Activated effector memory CD4-positive, alpha-beta T cell treated with anti-CD3 and anti-CD28 coated beads, Interleukin-2, amount 50 U/mL, for 16 hours (primary cell): ENCODE results near the gene HMX1.

ENCODE experiments used
- DNase-seq: peaks from one replicate; pipeline ENCODE4 v3.0.0-alpha.2; 2020

The HMX1 gene

DNA sequence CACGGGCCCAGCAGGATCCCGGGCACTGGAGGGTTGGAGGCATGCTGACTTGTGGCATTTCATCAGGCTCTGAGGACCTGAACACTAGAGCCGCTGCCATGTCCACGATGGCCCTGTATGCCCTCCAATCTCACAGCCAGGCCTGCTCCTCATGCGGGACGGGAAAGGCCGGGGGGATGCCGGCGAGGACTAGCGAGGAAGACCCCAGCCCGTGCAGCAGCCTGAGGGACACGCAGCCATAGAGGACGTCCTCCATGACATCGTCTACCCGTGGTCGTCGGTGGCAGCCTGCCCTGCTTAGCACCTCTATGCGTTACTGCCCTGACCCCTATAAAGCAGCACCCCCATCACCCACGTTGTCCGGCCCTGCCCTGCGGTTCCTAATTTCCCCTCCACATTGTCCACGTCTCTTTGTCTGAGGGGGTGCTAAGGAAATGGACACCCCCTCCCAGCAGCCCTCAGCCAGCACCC is 32.6 kb downstream of the HMX1 start:
- DNase-seq: peak; percentile 53

DNA sequence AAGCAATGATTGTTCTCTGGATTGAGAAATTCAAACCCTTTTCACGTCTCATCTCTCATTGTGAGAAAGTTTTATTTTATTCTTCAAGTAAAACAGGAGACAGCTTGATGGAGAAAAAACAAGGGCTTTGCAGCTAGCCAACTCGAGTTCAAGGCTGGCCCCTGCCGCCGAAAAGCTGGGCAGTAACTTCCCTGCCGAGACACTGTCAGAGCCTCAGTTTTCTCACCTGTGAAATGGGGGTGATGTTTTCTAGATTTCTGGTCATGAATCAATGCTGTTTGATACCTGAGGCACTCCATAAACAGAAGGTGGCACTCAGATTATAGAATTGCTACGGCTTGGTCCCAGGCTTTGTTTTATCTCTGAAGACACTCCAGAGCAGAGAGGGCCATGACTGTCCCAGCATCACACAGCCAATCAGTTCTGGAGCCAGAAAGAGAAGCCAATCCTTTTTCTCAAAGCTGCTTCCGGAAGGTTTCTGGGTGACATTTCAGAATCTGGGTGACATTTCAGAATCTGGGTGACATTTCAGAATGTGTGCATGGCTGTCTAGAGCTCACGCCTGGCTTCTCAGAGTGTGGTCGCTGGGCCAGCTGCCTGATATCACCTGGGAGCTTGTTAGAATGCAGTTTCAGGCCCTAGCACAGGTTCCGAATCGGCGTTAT is 33.2 kb downstream of the HMX1 start:
- DNase-seq: peak; percentile 38

DNA sequence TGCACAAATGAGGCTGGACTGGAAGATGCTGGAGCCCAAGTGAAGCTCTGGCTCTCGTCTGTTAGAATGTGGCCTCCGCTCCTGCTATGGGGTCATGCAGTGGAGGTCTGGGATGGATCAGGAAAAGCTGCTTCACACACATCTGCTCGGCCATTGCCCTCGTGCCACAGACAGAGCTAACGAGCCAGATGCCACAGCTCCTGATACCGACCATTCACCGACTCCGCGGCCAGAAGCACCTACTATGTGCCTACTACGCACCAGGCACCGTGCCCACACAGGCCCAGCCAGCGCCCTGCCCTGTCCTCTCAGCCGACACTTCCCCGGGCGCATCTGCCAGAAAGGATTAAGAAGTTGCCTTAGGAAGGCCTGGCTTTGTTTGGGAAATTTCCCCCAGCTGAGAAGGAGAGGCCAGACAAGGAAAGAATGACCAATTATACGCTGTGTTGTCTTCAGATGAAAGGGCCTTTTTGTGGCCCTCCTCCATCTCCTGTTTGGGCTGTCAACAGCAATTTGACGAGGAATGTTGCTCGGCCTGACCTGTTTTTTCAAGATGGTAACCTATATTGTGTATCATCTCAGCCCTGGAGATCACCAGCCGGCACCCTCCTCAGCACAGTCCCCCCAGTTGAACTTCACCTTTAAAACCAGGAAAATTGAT is 34.3 kb downstream of the HMX1 start:
- DNase-seq: peak; percentile 25

DNA sequence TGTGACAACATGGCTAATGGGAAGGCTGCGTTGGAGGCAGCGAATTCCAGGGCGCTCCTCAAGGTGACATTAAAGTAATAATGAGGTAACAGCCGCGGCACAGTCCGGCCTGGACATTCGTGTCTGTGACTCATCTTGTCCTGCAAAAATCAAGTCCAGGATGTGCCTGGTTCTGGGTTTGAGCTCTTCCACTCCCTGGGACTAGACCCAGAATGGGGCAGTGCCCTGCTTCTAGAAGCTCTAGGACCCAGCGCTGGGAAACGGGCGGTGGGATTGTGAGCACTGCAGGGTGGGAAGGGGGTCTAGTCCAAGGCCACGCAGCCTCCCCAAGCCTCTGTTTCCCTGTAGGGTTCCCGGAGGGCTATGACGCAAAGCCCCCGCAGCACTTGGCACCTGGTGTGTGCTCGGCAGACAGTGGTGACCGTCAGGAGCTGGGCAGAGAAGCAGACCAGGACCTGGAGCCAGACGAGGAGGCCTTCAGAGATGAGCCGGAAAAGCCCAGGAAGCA is 34.9 kb downstream of the HMX1 start:
- no peak for DNase-seq

DNA sequence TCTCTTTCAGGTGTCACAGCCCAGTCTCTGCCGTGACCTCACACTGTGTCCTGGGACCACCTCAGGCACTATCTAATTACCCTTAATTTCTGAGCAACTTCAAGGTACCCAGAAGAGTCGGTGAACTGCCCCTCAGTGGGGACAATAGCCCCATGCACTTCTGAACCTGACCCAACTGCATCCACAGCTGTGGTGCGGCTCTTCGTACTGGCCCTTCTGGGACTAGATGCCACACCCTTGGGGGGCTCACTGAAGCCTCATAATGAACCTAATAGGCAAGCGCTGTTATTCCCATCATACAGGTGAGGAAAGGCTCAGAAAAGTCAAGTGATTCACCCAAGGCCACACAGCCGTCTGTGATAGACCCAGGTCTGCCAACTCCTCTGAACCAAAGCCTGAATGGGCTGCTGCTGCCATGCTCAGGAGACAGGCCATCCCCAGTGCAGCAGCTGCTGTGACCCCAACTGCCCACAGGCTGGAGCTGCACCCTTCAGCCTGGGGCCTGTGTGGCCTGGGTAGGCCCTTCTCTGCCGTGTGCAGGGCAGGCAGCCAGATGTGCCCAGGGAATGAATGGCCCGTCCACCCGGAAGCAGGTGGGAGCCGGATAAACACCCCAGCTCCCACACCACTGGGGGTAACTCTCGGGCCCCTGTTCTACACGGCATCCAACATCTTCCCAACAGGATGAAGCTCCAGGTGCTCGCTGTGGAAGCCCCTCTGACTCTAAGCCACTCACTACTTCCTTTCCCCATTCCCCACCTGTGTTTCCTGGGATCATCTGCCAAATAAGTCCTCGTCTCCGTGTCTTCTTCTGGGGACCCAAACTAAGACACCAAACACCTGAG is 35.9 kb downstream of the HMX1 start:
- peak; percentile 36 for DNase-seq

DNA sequence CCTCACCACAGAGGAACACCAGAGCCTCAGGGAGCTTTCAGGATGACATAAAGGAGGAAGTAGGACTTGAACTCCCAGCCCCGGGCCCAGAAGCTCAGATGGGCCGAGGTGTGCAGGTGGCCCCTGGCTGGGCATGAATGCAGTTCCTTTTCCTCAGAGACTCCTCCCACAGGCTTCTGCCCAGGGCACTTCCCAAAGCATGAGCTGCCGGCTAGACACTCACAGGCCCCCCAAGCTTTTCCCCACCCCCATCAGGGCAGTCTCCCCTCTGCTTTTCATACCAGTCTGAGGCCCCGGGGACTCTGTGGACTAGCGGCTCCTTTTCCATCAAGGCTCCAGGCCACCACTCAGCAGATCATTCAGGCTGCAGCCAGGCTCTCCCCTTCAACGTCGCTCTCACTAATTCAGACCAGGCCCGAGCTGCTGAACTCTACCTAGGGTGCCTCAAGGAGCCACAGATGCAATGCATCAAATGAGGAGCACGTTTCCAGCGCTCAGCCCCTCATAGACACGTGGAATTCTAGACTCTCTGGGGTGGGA is 36.9 kb downstream of the HMX1 start:
- DNase-seq: no peak

DNA sequence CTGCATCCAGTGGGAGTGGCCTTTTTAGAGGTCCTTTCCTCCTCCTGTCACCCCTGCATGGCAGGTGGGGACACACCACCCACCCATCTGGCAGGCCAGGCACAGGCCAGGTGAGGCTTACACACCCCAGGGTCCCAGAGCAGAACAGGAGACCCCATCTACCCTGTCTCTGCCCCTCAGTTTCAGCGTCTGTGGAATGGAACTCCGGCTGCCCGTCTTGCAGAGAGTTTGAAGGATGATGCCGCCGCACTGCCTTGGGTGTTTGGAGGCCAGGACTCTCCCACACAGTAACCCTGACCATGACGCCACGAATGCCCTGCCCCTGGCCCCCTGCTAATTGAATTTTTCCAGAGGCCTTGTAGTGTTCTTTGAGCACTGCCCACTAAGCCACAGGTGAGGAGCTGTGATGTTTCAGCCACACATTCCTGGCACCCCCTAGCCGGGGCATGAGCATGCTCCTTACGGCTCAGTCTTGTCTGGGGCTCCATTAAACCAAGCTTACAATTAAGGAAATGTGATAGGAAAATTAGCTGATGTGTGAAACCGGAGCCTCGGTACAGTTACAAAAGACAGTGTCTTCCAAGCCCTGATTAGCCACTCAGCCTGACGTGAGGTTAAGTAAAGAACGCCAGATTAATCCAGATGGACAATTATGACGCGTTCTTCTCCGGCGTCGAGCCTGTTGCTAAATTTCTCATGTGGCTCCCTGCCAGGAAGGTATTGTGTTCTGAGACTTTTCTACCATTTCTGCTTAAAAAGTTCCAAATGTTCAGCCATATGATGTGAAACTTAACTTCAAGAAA is 39.3 kb downstream of the HMX1 start:
- no peak for DNase-seq

DNA sequence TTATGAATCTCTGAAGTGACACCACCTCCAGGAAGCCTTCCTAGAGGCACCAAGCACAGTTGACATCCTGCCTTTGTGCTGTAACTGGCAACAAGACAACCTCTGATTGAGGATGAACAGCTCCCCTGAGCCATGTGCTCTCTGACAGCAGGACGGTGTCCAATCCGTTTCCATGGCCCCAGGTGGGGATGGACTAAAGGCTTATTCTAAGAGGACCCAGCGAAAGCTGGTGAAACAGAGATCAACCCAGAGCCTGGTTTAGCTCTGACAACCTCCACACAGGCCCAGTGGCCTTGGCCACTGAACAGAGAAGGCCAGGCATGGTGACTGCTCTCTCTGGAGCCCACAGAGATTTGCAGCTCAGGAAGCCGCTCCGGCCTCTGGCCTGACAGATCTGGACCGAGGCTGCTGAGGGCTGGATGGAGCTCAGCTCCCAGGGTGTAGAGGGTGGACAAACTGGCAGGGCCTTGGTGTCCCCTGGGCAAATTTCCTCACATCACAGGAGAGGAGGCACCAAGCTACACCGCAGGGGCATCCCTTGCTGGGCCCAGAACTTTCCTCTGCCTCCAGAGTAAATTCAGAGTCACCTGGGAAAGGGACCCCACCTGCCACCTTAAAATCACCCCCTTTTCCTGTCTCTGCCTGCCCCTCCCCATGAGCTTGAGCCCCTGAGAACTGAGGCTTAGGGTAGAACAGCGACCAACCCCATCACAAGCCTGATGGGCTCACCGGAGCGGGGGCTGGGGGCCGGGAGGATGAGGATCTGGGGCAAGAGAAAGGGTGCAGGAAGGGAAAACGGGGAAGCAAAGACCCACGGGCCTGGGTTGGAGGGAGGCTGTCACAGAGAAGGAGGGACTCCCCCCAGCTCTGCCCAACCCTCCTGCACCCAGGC is 40.2 kb downstream of the HMX1 start:
- peak; percentile 44 for DNase-seq

DNA sequence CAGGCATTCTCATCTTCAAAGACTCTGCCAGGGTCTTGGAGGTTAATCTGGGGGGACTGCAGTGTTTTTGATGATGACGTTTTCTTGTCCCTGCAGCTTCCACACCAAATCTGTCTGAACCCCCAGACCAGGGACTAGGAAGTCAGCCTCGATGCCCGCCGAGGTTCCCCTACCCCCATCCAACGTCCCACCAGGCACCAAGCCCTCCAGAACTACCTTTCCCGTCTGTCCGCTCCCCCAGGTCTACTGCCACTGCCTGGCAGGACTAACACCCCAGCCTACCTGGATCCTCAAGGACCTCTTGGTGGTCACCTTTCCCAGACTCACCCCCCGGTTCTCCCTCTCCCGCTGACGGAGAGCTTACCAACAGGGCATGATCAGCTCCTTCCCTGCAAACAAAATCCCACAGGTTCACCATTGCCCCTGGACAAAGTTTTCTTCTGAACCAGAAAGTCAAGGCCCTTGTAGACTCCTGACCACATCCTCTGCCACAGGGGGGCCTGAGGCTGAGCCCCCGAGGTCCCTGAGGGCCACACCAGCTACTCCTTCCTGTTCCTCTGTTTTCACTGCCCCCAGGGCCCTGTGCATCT is 40.9 kb downstream of the HMX1 start:
- peak; percentile 49 for DNase-seq

DNA sequence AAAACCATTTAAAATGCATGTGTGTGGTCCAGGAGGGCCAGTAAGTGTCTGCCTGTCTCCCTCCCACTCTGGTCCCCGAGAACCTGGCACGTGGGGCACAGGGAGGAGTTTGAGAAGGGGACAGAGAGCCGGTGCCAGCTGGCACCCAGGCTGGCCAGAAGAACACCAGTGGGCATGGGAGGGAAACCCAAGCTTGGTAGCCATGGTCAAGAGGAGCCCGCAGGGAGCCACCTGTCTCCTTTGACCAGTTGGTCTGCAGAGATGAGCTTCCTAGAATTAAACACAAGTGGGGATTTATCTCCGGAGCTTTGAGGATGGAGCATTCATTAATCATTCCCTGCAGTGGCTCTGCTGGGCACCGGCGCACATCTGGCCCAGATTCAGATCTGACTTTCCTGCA is 41.6 kb downstream of the HMX1 start:
- peak; percentile 9 for DNase-seq

DNA sequence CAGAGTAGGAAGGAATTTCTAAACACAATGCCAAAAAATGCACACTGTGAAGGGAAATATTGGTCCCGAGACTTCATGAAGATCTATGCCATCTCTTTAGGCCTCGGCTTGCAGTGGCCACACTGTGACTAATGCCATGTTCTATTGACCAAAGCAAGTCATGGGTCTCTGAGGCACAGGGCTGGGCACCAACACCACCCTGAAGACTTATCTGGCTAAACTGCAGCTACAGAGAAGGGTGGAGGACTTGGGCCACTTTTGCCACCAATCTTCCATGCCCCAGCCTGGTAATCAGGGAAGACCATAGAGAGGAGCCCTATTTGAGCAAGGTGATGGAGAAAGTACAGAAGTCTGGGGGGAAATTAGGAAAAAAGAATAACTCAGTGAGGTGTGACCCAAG is 42.1 kb downstream of the HMX1 start:
- DNase-seq: peak; percentile 12

DNA sequence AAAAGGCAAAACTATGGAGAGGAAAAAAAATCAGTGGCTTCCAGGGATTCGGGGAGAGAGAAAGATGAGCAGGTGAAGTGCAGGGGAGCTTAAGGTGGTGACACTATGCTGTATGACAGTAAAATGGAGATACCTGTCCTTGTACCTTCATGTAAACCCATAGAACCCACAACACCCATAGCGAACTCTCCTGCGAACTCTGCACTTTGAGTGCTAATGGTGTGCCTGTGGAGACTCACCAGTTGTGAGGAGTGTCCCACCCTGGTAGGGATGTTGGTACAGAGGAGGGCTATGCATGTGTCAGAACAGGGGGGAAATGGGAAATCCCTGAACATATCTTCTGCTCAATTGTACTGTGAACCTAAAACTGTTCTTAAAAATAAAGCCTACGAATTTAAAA is 42.8 kb downstream of the HMX1 start:
- peak; percentile 10 for DNase-seq

DNA sequence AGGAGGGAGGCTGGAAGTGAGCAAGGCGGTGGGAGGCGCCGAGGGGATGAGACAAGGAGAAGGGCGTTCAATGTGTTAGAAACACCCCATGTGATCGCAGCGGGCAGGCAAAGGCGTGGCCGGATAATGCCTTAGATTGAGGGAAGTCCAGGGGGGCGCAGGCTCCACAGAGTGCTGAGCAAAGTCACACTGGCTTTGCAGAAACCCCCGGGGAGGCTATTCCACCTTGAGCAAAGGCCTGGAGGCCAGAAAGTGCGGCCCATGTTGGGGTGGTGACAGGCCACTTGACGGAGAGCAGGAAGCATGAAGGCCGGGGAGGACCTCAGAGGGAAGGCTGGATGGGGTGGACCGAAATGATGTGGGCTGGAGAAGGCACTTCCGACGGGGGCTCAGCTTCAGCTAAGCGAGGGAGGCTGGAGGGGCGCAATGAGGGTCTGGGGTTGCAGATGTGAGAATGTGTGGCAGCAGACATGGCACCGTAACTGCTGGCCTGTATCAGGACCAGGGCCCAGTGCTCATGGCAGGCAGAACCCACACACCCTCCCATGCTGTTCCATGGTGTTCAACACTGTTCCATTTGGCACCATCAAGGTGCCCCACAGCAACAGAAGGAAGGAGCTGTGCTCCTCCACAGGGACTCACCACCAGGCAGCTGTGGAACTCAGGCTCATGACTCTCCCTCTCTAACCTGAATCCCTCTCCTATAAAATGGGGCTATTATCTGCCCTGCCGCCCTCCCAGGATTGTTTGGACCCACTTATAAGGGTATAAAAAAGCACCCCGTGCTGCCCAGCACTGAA is 50.3 kb downstream of the HMX1 start:
- DNase-seq: peak; percentile 48

DNA sequence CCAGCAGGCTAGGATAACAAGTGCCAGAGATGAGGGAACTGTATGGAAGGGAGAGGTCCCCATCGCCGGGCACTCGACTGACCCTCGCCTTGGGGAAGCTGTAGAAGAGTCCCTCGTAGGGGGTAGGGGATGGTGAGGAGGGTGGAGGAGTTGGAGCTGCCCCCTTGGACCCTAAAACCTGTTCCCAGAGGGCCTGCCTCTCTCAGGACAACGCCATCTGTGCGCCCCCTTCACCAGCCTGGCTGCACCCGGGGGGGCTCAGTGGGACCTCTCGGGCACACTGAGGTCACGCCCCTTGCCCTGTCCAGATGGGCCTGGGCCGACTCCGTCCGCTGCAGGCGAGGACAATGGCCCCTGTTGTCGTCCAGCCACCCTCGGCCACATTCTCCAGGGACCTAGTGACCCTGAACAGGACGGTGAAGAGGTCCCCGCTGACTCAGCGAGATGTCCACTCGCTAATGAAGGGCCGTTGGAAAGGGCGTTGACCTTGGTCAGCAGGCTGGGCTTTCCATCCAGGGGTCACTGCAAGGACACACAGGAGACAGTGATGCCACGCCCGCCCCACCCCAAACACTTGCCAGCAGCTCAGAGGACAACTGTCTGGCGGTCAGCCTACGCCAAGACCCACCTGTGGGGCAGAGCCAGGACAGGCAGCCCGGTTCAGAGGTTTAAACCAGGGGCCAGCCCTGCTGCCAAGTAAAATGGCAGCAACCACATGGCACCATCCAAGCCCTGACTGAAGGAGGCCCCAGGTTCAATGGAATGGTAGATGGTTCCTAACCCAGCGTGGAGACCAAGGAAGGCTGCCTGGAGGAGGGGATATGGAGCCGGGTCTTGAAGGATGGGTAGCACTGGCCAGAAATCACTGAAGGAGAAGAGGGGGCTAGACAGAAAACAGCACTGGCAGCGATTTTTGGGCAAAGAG is 51.2 kb downstream of the HMX1 start:
- DNase-seq: peak; percentile 44

DNA sequence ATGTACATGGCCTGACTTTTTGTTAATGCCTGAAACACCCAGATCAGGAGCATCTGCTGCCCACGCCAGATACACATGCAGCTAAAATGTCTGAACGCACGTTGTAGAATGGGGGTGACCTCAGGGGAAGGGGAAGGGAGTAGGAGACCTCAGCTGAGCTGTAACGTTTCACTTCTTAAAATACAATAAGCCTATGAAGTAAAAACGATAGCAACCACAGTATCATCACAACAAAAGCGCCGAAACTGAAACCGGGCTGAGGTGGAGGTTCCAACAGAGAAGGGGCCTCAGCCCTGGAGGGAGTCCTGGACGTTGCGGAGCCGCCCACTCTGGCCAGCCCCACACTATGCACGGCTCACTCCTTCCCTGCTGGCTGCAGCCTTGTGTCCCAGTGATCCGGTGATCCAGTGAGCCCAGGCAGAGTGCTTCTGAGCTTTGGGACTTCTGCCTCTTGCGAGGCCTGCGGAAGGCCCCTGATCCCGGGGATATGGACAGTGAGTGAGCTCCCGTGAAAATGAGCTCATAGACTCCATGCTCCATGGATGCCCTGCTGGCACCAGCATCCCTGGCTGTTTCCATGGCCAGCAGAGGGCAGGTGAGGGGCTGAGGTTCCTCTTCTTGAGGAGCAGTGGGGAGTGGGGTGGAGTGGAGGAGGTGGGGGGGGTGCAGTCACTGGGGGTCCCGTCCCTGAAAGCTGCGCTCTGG is 52.0 kb downstream of the HMX1 start:
- DNase-seq: peak; percentile 30

DNA sequence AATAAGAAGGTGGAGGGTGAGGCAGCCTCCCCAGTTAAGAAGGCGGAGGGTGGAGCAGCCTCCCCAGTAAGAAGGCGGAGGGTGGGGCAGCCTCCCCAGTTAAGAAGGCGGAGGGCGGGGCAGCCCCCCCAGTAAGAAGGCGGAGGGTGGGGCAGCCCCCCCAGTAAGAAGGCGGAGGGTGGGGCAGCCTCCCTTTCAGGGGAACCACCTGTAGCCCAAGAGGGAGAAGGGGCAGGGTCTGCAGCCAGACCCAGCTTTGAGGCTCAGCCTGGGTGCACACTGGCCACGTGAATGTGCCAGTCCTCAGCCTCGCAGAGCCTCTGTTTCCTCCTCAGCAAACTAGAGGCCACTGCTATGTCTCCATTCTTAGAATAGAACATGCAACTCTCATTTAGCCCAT is 52.6 kb downstream of the HMX1 start:
- DNase-seq: peak; percentile 43

DNA sequence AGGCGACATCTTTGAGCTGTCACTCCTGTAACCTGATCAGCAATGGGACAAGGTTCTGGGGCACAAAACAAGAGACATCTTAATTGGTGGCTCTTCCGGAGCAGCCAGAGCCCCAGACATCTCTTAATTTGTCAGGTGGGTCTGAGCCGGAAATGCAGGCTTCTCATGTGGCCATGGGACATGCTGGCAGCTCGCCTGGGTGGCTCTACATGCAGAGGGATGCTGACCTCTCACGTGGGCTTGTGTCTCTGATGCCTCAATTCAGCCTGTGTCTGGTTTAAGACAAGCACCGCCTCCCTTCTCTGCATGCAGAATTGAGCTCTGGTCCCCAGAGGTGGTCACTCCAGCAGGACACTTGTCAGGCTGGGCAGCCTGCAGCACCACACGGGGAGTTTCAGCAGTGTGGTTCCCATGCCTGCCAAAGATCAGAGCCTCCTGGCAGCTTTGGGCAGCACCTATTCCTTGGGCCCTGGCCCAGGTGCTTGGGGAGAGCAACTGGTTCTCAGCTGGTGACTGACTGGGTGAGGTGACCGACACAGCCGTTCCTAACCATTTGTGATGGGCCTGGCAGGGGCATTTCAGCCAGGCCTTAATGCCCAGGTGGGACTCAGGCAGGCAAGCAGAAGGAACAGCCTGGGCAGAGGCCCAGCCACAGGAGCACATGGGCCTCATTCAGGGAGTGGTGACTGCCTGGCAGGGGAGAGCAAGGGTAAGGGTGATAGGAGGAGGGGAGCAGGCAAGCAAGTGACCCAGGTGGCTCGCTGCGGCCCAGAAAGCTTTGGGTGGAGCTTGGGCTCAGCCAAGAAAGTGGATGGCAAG is 53.4 kb downstream of the HMX1 start:
- peak; percentile 24 for DNase-seq

DNA sequence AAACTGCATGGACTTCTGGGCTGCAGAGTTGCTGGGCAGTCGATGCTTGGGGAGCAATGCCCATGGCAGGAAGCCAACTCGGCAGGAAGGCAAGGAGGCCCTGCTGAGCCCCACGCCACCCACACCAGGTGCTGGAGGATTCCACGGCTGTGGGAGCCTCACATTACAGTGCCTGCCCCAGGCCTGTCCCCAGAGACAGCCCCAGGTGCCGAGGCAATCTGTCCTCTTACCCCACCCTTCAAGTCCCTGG is 53.9 kb downstream of the HMX1 start:
- DNase-seq: peak; percentile 34
